ENCODE measurements around the gene RASSF5. TPM values are rescaled to one million over a fixed set of nuclear protein-coding genes. Genes with fewer than 3 reads are reported as not detected.

The RASSF5 gene
- total RNA-seq, 2 experiments from 2014 or later = 211 TPM

- no peak for DNase-seq
- Mint-ChIP-seq H3K4me3 (no peak overlapping the region), H3K9me3 (no peaks in the 10 kb centered on the region), H3K36me3 (peaks cover 17% of the 10 kb centered on the region), H3K27ac (no peak overlapping the region), H3K27me3 (no peaks in the 10 kb centered on the region), H3K4me1 (peaks cover 19% of the 10 kb centered on the region)
- no peak for ATAC-seq (ENCODE audit: low read depth)
- POLR2A ChIA-PET = interaction anchor here (2.1 kb wide), 1 partner anchor 22 kb away, joined by 9 read pairs; the partner anchor contains the start of gene IKBKE
Measured at GRCh38 chr1:206493279-206493678, 14.1 kb upstream of the RASSF5 start.

- no peak for DNase-seq
- POLR2A ChIA-PET = interaction anchor here (0.6 to 1.4 kb wide), 3 partner anchors 12 to 26 kb away, joined by 4 to 6 read pairs (median 4); partner anchors contain the start of gene RASSF5
- Mint-ChIP-seq H3K4me1 (peaks cover 18% of the 10 kb centered on the region), H3K27ac (no peak overlapping the region), H3K27me3 (no peaks in the 10 kb centered on the region), H3K36me3 (peaks cover 19% of the 10 kb centered on the region), H3K4me3 (no peak overlapping the region), H3K9me3 (no peaks in the 10 kb centered on the region)
- ATAC-seq (ENCODE audit: low read depth) = no peak
Measured at GRCh38 chr1:206495011-206495461, 12.3 kb upstream of the RASSF5 start.

GRCh38 chr1:206495493-206496046 is 11.8 kb upstream of the RASSF5 start:
- H3K4me1 Mint-ChIP-seq = peaks cover 16% of the 10 kb centered on the region
- H3K27me3 Mint-ChIP-seq = no peaks in the 10 kb centered on the region
- no peak overlapping the region for H3K27ac Mint-ChIP-seq
- no peaks in the 10 kb centered on the region for H3K9me3 Mint-ChIP-seq
- DNase-seq = no peak
- ATAC-seq (ENCODE audit: low read depth) = no peak
- POLR2A ChIA-PET = interaction anchor here (1.1 to 1.4 kb wide), 2 partner anchors 11 to 25 kb away, joined by 4 to 6 read pairs; partner anchors contain the start of gene RASSF5
- peaks cover 19% of the 10 kb centered on the region for H3K36me3 Mint-ChIP-seq
- no peak overlapping the region for H3K4me3 Mint-ChIP-seq

- POLR2A ChIA-PET = interaction anchor here (1.4 kb wide), 1 partner anchor 10 kb away, joined by 6 read pairs; the partner anchor contains the start of gene RASSF5
- Mint-ChIP-seq H3K4me3 (no peak overlapping the region), H3K9me3 (no peaks in the 10 kb centered on the region), H3K27me3 (no peaks in the 10 kb centered on the region), H3K27ac (peak overlapping the region; percentile 70), H3K4me1 (peaks cover 12% of the 10 kb centered on the region), H3K36me3 (peaks cover 19% of the 10 kb centered on the region)
- DNase-seq (no peak), ATAC-seq (ENCODE audit: low read depth) (no peak)
Measured at GRCh38 chr1:206496131-206496793, 11.1 kb upstream of the RASSF5 start.

DNA sequence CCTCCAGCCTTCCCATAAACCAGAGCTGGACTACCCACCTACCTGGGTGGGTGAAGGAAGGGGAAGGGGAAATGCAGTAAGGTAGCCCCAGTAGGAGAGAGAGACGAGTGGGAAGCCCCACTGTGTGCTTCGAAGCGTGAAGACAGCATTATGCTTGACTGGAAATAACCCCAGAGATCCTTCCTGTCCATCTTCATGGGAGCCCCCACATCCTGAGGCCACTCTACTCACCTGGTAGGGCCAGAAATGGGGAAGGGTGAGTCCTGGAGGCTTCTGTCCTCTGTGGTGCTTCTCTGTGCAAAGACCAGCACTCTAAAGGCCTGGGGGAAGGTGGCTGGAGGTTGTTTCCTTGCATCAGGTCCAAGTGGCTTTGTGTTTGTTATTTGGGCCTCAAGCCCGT is 10.0 kb upstream of the RASSF5 start:
- POLR2A ChIA-PET = interaction anchor here (0.7 kb wide), 1 partner anchor 547 kb away, joined by 3 read pairs; no protein-coding TSS in a partner anchor
- Mint-ChIP-seq H3K9me3 (no peaks in the 10 kb centered on the region), H3K27ac (no peak overlapping the region), H3K4me3 (no peak overlapping the region), H3K4me1 (peaks cover 7% of the 10 kb centered on the region), H3K27me3 (no peaks in the 10 kb centered on the region), H3K36me3 (peaks cover 15% of the 10 kb centered on the region)
- ATAC-seq (ENCODE audit: low read depth) (no peak), DNase-seq (no peak)

DNA sequence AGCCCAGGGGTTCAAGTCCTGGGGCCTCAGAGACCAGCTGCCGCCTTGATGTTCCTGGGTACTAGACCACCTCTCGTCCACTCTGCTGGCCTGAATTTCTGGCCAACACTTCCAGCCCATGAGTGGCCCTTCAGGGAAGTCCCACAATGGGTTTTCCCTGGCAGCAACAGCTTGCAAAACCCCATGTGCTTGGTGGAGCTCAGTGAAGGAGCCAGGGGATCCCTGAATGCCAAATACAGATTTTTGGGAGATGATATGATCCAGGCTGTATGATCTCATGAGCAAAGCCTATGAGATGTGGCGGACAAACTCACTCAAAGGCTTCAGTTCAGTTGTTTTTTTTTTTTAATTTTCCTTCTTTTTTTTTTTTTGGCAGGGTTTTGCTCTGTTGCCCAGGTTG is 9.6 kb upstream of the RASSF5 start:
- Mint-ChIP-seq H3K27me3 (no peaks in the 10 kb centered on the region), H3K27ac (no peak overlapping the region), H3K9me3 (no peaks in the 10 kb centered on the region), H3K4me1 (peaks cover 7% of the 10 kb centered on the region), H3K36me3 (peaks cover 13% of the 10 kb centered on the region), H3K4me3 (no peak overlapping the region)
- POLR2A ChIA-PET = interaction anchor here (0.7 to 1.1 kb wide), 3 partner anchors 9 to 547 kb away, joined by 3 to 4 read pairs (median 3); no protein-coding TSS in a partner anchor
- no peak for ATAC-seq (ENCODE audit: low read depth)
- DNase-seq = no peak

DNA sequence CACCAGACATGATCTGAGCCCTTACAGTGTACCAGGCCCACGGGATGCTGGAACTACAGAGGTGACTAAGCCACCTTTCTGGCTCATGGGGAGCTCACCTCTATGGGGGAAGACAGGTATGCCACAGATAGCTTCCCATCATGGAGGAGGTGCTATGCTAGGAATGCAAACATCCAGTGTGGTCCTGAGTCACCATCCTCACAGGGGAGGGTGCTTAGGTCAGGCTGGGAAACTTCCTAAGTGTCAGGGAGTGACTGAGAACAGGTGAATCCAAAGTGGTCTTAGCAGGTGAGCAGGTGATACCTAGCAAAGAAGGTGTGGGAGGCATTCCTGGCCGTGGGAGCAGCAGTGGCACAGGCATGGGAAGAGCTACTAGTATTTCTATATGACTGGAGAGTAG is 8.6 kb upstream of the RASSF5 start:
- Mint-ChIP-seq H3K9me3 (no peaks in the 10 kb centered on the region), H3K4me1 (peaks cover 13% of the 10 kb centered on the region)

GRCh38 chr1:206500046-206500445 is 7.3 kb upstream of the RASSF5 start:
- H3K4me3 Mint-ChIP-seq = no peak overlapping the region
- no peaks in the 10 kb centered on the region for H3K27me3 Mint-ChIP-seq
- H3K36me3 Mint-ChIP-seq = peaks cover 7% of the 10 kb centered on the region
- peaks cover 23% of the 10 kb centered on the region for H3K4me1 Mint-ChIP-seq
- DNase-seq (no peak), ATAC-seq (ENCODE audit: low read depth) (no peak)
- H3K27ac Mint-ChIP-seq = no peak overlapping the region
- H3K9me3 Mint-ChIP-seq = no peaks in the 10 kb centered on the region
- POLR2A ChIA-PET = no interaction called here

More for the DNA sequence above, 8.6 kb upstream of the RASSF5 start:
- ATAC-seq (ENCODE audit: low read depth) = no peak
- no peak overlapping the region for H3K4me3 Mint-ChIP-seq
- H3K27me3 Mint-ChIP-seq = no peaks in the 10 kb centered on the region
- no peak overlapping the region for H3K27ac Mint-ChIP-seq
- POLR2A ChIA-PET = interaction anchor here (0.7 to 1.1 kb wide), 2 partner anchors 8 to 398 kb away, joined by 3 to 4 read pairs; no protein-coding TSS in a partner anchor
- H3K36me3 Mint-ChIP-seq = peaks cover 7% of the 10 kb centered on the region
- DNase-seq = no peak

- Mint-ChIP-seq H3K9me3 (no peaks in the 10 kb centered on the region), H3K4me1 (peaks cover 30% of the 10 kb centered on the region), H3K27ac (no peak overlapping the region), H3K27me3 (peaks cover 3% of the 10 kb centered on the region), H3K36me3 (peaks cover 2% of the 10 kb centered on the region), H3K4me3 (no peak overlapping the region)
- POLR2A ChIA-PET = interaction anchor here (1.9 kb wide), 1 partner anchor 12 kb away, joined by 5 read pairs; no protein-coding TSS in a partner anchor
- ATAC-seq (ENCODE audit: low read depth) (no peak), DNase-seq (no peak)
Measured at GRCh38 chr1:206501881-206502280, 5.5 kb upstream of the RASSF5 start.

GRCh38 chr1:206502403-206502802 is 4.9 kb upstream of the RASSF5 start:
- no peaks in the 10 kb centered on the region for H3K9me3 Mint-ChIP-seq
- peaks cover 3% of the 10 kb centered on the region for H3K27me3 Mint-ChIP-seq
- no peak overlapping the region for H3K27ac Mint-ChIP-seq
- DNase-seq (no peak), ATAC-seq (ENCODE audit: low read depth) (no peak)
- no peak overlapping the region for H3K4me3 Mint-ChIP-seq
- POLR2A ChIA-PET = interaction anchor here (1.9 to 2.6 kb wide), 2 partner anchors 13 to 32 kb away, joined by 5 to 8 read pairs; partner anchors contain the start of gene IKBKE
- H3K4me1 Mint-ChIP-seq = peaks cover 30% of the 10 kb centered on the region
- H3K36me3 Mint-ChIP-seq = peaks cover 2% of the 10 kb centered on the region

DNA sequence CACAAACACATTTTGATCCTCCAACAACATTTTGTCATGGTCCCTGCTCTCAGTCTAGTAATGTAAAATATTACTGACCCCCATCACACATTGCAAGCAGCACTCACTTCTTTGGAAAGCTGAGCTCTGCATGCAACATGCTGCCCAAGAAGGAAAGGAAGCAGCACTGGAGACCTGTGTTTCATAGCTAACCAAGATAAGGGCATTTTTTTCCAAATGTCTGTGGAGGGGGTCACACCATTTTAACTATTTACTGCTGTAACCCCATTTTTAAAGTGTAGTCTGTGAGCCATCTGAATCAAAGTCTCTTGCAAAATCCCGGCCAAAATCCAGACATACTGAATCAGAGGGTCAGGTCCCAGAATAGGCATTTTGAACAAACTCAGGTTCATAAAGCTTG is 4.5 kb upstream of the RASSF5 start:
- POLR2A ChIA-PET = interaction anchor here (1.9 to 2.6 kb wide), 2 partner anchors 13 to 33 kb away, joined by 5 to 8 read pairs; partner anchors contain the start of gene IKBKE
- Mint-ChIP-seq H3K4me3 (no peak overlapping the region), H3K9me3 (no peaks in the 10 kb centered on the region), H3K36me3 (peaks cover 2% of the 10 kb centered on the region), H3K27me3 (peaks cover 3% of the 10 kb centered on the region), H3K4me1 (peaks cover 30% of the 10 kb centered on the region), H3K27ac (no peak overlapping the region)
- DNase-seq (no peak), ATAC-seq (ENCODE audit: low read depth) (no peak)

- Mint-ChIP-seq H3K36me3 (peaks cover 2% of the 10 kb centered on the region), H3K4me3 (peak overlapping the region; percentile 2), H3K4me1 (peaks cover 33% of the 10 kb centered on the region), H3K9me3 (no peaks in the 10 kb centered on the region), H3K27me3 (peaks cover 13% of the 10 kb centered on the region), H3K27ac (peak overlapping the region; percentile 55)
- ATAC-seq (ENCODE audit: low read depth) (peak; percentile 21), DNase-seq (no peak)
- POLR2A ChIA-PET = interaction anchor here (0.5 to 2.6 kb wide), 3 partner anchors 13 to 109 kb away, joined by 3 to 8 read pairs (median 8); partner anchors contain the start of gene IKBKE
Measured at GRCh38 chr1:206503591-206504362, 3.6 kb upstream of the RASSF5 start.

- Mint-ChIP-seq H3K4me3 (peak overlapping the region; percentile 2), H3K27me3 (peaks cover 18% of the 10 kb centered on the region), H3K36me3 (peaks cover 2% of the 10 kb centered on the region), H3K4me1 (peaks cover 33% of the 10 kb centered on the region), H3K27ac (peak overlapping the region; percentile 55), H3K9me3 (no peaks in the 10 kb centered on the region)
- ATAC-seq (ENCODE audit: low read depth) (no peak), DNase-seq (no peak)
- POLR2A ChIA-PET = interaction anchor here (1.4 to 2.6 kb wide), 2 partner anchors 14 to 34 kb away, joined by 3 to 8 read pairs; partner anchors contain the start of gene IKBKE
Measured at GRCh38 chr1:206504363-206504713, 3.0 kb upstream of the RASSF5 start.
